Retinal pigment epithelial cell (primary cell): ENCODE results near the gene IGSF9.
"Not testable (repeated sequence)": the region's sequence is repeated elsewhere in the genome, so short reads cannot be mapped to it uniquely, and the experiment has no call there.

Experiments used
- DNase-seq: peaks from one replicate; pipeline ENCODE4 v3.0.0-alpha.2; 2010; ENCODE audit warnings: low read depth
- H3K4me3 ChIP-seq: 2 replicates; pipeline ENCODE4 v1.5.1; 2011; ENCODE audit warnings: mild to moderate bottlenecking, low read length, control low read depth, moderate library complexity
- CTCF ChIP-seq: conservative IDR thresholded peaks from 2 replicates; pipeline ENCODE4 v1.5.1; 2011; ENCODE audit warnings: low read depth, low read length, control low read depth, inconsistent platforms

The IGSF9 gene

DNA sequence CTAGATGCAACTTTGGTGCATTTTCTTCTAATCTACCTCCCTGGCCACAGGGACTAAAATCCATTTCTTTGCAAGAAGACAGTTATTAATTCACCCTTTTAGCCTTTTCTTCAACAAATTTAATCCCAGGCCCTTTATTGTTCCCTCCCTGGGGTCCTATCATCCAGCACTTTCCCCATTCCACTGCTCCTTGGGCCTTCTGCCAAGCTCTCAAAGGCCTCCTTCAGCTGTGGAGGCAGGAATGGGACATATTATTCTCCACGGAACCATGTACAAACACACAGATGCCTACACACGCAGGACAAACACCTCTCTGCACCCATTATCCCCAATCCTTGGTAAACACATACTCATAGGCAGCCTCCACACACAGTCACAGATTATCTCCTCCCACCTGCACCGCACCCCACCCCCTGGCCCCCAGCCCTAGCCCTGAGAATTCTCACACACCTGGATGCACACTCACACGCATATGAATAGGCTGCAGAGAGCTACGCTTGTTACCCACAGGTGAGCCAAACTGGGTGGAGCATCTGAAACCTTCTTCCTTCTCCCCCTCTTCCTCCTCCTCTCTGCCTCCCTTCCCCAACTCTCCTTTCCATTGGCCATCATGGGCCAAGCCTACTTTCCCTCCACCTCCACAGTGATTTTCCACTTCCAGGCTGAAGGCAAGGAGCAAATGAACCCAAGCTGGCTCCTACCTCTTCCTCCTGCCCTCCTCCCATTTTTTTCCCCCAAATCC is 31.8 kb downstream of the IGSF9 start:
- H3K4me3 ChIP-seq: no peak overlapping the region
- DNase-seq: no peak
- TF ChIP-seq CTCF: no peak

DNA sequence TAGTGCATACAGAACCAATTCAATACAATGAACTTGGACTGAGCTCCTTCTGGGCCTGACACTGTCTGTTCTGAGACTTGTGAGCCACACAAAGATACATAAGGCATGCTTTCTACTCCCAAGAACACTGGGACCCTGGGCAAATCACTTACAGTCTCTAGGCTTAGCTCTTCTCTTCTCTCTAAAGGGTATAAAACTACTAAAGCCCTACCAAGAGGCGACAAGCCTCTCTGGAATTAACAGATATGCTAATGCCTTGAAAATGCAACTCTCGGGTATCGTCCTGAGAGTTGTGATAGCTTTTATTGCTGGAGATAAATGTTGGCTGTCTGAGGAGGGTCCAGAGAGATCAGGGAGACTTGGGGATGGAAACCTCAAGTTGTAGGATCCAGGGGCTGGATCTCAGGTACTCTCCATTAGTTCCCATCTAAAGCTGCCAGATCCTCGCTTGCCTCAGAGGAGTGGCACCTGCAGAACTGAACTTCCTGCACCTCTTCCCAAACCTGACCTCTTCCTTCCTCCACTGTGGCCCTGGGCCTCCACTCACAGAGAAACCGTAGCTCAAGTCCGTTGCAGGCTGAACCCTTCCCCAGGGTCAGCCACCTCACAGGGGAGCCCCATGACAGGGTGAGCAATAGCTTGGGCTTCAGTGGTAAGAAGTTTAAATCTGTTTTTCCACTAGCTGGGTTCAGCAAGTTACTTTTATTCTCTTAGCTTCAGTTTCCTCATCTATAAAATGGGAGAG is 33.9 kb downstream of the IGSF9 start:
- no peak for DNase-seq
- TF ChIP-seq CTCF: no peak
- no peak overlapping the region for H3K4me3 ChIP-seq

DNA sequence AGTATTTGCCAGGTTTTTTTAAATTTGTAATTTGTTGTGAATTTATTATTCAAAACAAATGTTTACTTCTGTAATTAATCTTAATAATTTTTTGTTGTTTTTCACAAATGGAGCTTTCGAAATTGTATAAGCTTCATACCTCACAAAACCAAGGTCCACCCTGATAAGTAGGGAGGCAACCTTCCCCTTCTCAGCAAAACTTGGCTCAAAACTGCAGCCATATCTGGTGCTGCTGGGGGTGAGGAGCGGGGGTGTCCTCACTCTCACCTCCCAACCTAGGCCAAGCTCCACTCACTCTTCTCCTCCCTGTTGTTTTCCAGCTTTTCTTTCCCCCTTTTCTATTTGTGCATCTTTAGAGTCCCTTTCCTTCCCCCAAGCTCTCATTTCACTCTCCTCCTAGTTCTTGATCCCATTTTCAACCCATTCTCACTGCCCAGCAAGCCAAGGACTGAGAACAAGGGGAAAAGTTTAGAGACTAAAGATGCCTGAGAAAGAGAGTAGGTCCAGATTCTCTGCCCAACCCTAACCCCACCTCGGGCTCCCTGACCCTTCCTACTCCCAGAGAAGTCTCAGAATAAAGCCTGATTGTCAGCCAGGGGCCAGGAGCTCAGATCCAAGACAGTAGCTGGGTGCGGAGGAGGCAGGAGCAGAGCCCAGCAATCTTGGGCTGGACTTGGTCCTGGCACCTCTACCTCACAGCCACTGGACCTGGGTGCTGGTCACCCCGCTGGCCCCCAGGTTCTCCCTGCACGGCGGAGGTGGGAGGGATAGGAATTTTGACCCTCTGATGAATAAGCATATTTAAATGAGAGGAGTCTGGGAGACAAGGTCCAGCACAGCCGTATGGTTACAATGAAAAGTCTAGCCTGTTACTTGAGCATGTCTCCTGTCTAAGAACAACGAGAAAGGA is 37.1 kb downstream of the IGSF9 start:
- DNase-seq: no peak
- no peak for TF ChIP-seq CTCF
- no peak overlapping the region for H3K4me3 ChIP-seq

- DNase-seq: no peak
- TF ChIP-seq CTCF: no peak
- no peak overlapping the region for H3K4me3 ChIP-seq
Measured at GRCh38 chr1:159906960-159907359, 38.5 kb downstream of the IGSF9 start.

DNA sequence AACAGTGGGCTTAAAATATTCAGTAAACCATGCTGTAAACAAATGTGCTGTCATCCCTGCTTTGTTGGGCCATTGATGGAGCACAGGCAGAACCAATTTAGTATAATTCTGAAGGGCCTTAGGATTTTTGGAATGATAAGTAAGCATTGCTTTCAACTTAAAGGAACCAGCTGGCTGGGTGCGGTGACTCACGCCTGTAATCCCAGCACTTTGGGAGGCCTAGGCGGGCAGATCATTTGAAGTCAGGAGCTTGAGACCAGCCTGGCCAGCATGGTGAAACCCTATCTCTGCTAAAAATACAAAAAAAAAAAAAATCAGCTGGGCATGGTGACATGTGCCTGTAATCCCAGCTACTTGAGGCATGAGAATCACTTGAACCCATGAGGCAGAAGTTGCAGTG is 41.4 kb downstream of the IGSF9 start:
- not testable (repeated sequence) for H3K4me3 ChIP-seq, DNase-seq

DNA sequence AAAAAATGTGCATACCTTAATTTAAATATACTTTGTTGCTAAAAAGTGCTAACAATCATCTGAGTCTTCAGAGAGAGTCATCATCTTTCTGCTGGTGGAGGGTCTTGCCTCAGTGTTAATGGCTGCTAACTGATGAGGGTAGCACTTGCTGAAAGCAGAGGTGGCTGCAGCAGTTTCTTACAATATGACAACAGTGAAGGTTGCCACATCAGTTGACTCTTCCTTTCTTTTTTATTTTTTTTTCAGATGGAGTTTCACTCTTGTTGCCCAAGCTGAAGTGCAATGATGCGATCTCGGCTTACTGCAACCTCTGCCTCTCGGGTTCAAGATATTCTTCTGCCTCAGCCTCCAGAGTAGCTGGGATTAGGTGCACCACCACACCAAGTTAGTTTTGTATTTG is 42.9 kb downstream of the IGSF9 start:
- H3K4me3 ChIP-seq: no peak overlapping the region
- no peak for TF ChIP-seq CTCF

DNA sequence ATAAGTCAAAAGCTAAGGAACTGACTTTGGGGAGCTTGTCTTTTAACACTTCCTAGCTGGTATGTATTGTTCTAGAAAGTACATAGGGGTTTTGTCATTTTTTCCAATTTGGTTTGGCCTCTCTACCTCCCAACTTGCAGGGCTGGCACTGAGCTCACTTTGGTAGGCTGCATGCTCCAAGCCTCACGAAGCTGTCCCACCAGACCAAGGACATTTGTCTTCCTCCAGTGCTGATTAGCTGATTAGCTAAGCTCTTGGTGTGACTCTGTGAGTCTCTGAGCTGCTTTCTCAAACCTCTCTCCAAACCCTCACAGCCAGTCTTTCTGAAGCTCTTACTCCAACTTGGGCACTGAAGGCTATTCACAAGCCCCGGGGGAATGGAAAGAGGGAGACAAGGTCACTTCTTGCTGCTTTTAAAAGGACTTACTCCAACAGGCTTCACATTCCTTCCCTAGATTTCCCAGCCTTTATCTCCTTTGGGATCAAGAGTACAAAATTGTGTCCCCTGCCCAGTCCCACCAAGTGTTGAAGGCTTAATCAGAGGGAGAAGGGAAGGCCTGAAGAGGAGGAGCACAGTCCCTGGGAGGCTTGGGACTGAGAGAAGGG is 44.6 kb downstream of the IGSF9 start:
- DNase-seq: no peak
- no peak overlapping the region for H3K4me3 ChIP-seq
- TF ChIP-seq CTCF: no peak

More for the DNA sequence above, 42.9 kb downstream of the IGSF9 start:
- DNase-seq: no peak
